Medulla oblongata (tissue), 1 donor: ENCODE results near the gene MSS51.
A peak's percentile ranks its signal among the peaks of the same experiment; 100 is the strongest.
"Not testable (repeated sequence)": the region's sequence is repeated elsewhere in the genome, so short reads cannot be mapped to it uniquely, and the experiment has no call there.

ENCODE experiments used
- DNase-seq: peaks from one replicate; pipeline ENCODE4 v3.0.0-alpha.2; 2015; ENCODE audit errors: extremely low spot score

The MSS51 gene

GRCh38 chr10:73414230-73414945 lies 19.0 kb downstream of the MSS51 start:
- no peak for DNase-seq

- peak; percentile 95 for DNase-seq
These were observed 19.7 kb downstream of the MSS51 start, which contains the start of gene ANXA7 for GRCh38 chr10:73413528-73414229. Gene ANXA7 (minus strand): TSS chr10:73414058. CDS start chr10:73400856, 13,202 bp downstream.

GRCh38 chr10:73413108-73413527 lies 20.2 kb downstream of the MSS51 start:
- DNase-seq: peak; percentile 9

GRCh38 chr10:73410897-73411296 lies 22.5 kb downstream of the MSS51 start:
- DNase-seq: no peak

GRCh38 chr10:73408978-73409521 lies 24.3 kb downstream of the MSS51 start:
- no peak for DNase-seq

- no peak for DNase-seq
These were observed 25.3 kb downstream of the MSS51 start for GRCh38 chr10:73408061-73408460.

GRCh38 chr10:73407495-73407894 lies 25.9 kb downstream of the MSS51 start:
- no peak for DNase-seq

- DNase-seq: no peak
These were observed 26.5 kb downstream of the MSS51 start for GRCh38 chr10:73406846-73407245.

GRCh38 chr10:73405556-73405955 lies 27.8 kb downstream of the MSS51 start:
- DNase-seq: no peak

GRCh38 chr10:73404690-73405089 lies 28.7 kb downstream of the MSS51 start:
- no peak for DNase-seq

GRCh38 chr10:73401636-73402035 lies 31.7 kb downstream of the MSS51 start:
- no peak for DNase-seq

- DNase-seq: no peak
These were observed 34.3 kb downstream of the MSS51 start for GRCh38 chr10:73399063-73399462.

- no peak for DNase-seq
These were observed 35.3 kb downstream of the MSS51 start for GRCh38 chr10:73398024-73398423.

- DNase-seq: not testable (repeated sequence)
These were observed 39.0 kb downstream of the MSS51 start for GRCh38 chr10:73394325-73394724.

- no peak for DNase-seq
These were observed 45.1 kb downstream of the MSS51 start for GRCh38 chr10:73388228-73388627.

GRCh38 chr10:73386583-73386982 lies 46.8 kb downstream of the MSS51 start:
- DNase-seq: no peak

- no peak for DNase-seq
These were observed 54.2 kb downstream of the MSS51 start for GRCh38 chr10:73379064-73379748.

- no peak for DNase-seq
These were observed 56.7 kb downstream of the MSS51 start for GRCh38 chr10:73376679-73377078.
